ENCODE results near the gene KIAA1614.

Gene KIAA1614

DNA sequence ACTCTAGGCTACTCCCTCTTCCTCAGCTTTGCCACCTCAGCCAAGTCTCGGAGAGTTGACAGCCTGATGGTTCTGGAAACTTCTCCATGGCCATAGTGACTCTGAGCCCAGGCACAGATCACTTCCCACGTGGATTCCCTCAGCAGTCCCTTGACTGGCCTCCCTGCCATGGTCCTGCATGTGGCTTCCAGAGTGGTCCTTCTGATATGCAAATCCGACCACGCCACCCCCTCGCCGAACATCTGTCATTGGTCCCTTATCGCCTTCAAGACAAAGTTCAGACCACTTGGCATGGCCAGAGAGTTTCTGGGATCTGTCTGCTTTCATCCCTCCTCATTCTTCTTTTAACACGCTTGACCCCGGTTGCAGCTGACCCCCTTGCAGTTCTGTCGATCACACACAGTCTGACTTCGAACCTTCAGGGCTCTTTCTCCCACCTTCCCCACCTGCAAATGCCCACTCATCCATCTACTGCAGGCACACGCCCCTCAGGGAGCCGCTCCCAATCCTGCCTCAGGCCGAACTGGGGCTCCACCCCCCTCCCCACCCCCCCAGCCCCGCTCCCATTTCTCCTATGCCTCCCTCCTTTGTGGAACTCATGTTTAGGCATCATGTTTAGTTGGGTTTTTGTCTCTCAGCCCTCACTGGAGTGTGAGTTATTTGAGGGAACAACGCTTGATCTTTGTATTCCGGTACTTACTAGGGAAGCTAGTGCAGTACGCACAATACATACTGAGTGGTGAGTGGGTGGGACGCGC is 29.0 kb downstream of the KIAA1614 start:
- no peak overlapping the region for H3K4me3 ChIP-seq (ENCODE audit: low read depth in 1 of 2, low read length in 2 of 2)
- H3K27me3 ChIP-seq (ENCODE audit: control insufficient read depth in 1 of 2, insufficient read depth in 2 of 2, low read length in 2 of 2) = no peaks in the 10 kb centered on the region
- H3K36me3 ChIP-seq (ENCODE audit: control insufficient read depth in 1 of 2, insufficient read depth in 2 of 2, low read length in 2 of 2) = peaks cover 3 to 4% of the 10 kb centered on the region in 2 donors
- no peaks in the 10 kb centered on the region for H3K4me1 ChIP-seq (ENCODE audit: control insufficient read depth in 1 of 2, insufficient read depth in 2 of 2, low read length in 2 of 2)
- H3K9me3 ChIP-seq (ENCODE audit: control insufficient read depth in 1 of 2, low read length in 2 of 2) = no peaks in the 10 kb centered on the region
- H3K9ac ChIP-seq (ENCODE audit: low read depth in 1 of 2, low read length in 2 of 2) = no peak overlapping the region
- H3K27ac ChIP-seq (ENCODE audit: low read depth, low read length) = no peak overlapping the region

DNA sequence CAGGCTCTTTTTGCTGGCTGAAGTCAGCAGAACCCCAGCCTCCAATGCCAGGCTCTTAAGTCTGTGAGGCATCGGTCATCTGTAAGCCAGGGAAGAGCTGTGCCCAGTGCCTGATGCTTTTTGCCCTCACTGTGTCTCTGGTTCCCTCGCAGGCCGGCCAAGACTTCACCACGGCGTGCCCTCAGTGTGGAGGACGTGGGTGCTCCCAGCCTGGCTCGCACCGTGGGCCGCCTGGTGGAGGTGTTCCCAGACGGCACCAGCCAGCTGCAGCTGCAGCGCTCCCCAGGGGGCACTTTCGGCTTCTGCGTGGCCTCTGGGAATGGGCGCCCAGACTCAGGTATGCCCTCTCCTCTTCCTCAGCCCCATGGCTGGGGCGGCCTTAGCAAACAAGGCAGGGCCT is 32.5 kb downstream of the KIAA1614 start:
- Histone ChIP-seq H3K9me3 (ENCODE audit: control insufficient read depth in 1 of 2, low read length in 2 of 2) (no peaks in the 10 kb centered on the region), H3K4me3 (ENCODE audit: low read depth in 1 of 2, low read length in 2 of 2) (no peak overlapping the region), H3K9ac (ENCODE audit: low read depth in 1 of 2, low read length in 2 of 2) (no peak overlapping the region), H3K36me3 (ENCODE audit: control insufficient read depth in 1 of 2, insufficient read depth in 2 of 2, low read length in 2 of 2) (peaks cover 3 to 8% of the 10 kb centered on the region in 2 donors), H3K4me1 (ENCODE audit: control insufficient read depth in 1 of 2, insufficient read depth in 2 of 2, low read length in 2 of 2) (no peaks in the 10 kb centered on the region), H3K27me3 (ENCODE audit: control insufficient read depth in 1 of 2, insufficient read depth in 2 of 2, low read length in 2 of 2) (no peaks in the 10 kb centered on the region), H3K27ac (ENCODE audit: low read depth, low read length) (no peak overlapping the region)

DNA sequence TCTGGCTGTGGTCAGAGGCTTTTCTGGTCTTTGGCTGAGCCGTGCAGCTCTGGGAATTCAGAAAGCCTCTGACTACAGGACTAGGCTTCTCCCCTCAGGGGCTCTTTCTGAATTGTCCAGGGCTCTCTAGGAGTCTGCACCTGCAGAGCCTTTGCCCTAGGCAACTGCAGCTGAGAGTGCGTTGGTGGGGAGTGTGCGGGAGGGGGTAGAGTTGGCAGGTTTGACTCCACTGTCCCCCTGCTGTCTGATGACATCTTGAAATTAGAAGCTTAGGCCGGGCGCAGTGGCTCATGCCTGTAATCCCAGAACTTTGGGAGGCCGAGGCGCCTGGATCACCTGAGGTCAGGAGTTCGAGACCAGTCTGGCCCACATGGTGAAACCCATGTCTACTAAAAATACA is 32.9 kb downstream of the KIAA1614 start:
- H3K4me3 ChIP-seq (ENCODE audit: low read depth in 1 of 2, low read length in 2 of 2) = no peak overlapping the region
- H3K36me3 ChIP-seq (ENCODE audit: control insufficient read depth in 1 of 2, insufficient read depth in 2 of 2, low read length in 2 of 2) = peaks cover 3 to 12% of the 10 kb centered on the region in 2 donors
- no peak overlapping the region for H3K9ac ChIP-seq (ENCODE audit: low read depth in 1 of 2, low read length in 2 of 2)

DNA sequence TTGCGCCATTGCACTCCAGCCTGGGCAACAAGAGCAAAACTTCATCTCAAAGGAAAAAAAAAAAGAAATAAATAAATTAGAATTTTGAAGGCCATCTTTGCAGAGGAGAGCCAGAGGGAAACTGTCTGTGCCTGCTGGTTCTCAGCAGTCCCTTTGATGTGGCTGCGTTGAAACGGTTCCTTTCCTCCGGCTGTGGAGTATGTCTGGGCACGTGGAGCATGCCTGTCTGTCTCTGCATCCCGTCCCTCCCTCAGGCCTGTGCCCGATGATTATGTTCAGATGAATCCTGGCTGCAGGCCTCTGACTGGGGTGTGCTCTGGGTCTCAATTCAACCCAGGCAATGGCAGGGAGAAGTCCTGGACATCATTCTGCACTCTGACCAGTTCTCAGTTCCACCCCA is 33.4 kb downstream of the KIAA1614 start:
- Histone ChIP-seq H3K4me3 (ENCODE audit: low read depth in 1 of 2, low read length in 2 of 2) (no peak overlapping the region), H3K27me3 (ENCODE audit: control insufficient read depth in 1 of 2, insufficient read depth in 2 of 2, low read length in 2 of 2) (no peaks in the 10 kb centered on the region), H3K9ac (ENCODE audit: low read depth in 1 of 2, low read length in 2 of 2) (no peak overlapping the region), H3K36me3 (ENCODE audit: control insufficient read depth in 1 of 2, insufficient read depth in 2 of 2, low read length in 2 of 2) (peaks cover 3 to 12% of the 10 kb centered on the region in 2 donors), H3K27ac (ENCODE audit: low read depth, low read length) (no peak overlapping the region), H3K9me3 (ENCODE audit: control insufficient read depth in 1 of 2, low read length in 2 of 2) (no peaks in the 10 kb centered on the region), H3K4me1 (ENCODE audit: control insufficient read depth in 1 of 2, insufficient read depth in 2 of 2, low read length in 2 of 2) (no peaks in the 10 kb centered on the region)

More for the DNA sequence above, 32.9 kb downstream of the KIAA1614 start:
- Histone ChIP-seq H3K4me1 (ENCODE audit: control insufficient read depth in 1 of 2, insufficient read depth in 2 of 2, low read length in 2 of 2) (no peaks in the 10 kb centered on the region), H3K27ac (ENCODE audit: low read depth, low read length) (no peak overlapping the region), H3K27me3 (ENCODE audit: control insufficient read depth in 1 of 2, insufficient read depth in 2 of 2, low read length in 2 of 2) (no peaks in the 10 kb centered on the region), H3K9me3 (ENCODE audit: control insufficient read depth in 1 of 2, low read length in 2 of 2) (no peaks in the 10 kb centered on the region)

DNA sequence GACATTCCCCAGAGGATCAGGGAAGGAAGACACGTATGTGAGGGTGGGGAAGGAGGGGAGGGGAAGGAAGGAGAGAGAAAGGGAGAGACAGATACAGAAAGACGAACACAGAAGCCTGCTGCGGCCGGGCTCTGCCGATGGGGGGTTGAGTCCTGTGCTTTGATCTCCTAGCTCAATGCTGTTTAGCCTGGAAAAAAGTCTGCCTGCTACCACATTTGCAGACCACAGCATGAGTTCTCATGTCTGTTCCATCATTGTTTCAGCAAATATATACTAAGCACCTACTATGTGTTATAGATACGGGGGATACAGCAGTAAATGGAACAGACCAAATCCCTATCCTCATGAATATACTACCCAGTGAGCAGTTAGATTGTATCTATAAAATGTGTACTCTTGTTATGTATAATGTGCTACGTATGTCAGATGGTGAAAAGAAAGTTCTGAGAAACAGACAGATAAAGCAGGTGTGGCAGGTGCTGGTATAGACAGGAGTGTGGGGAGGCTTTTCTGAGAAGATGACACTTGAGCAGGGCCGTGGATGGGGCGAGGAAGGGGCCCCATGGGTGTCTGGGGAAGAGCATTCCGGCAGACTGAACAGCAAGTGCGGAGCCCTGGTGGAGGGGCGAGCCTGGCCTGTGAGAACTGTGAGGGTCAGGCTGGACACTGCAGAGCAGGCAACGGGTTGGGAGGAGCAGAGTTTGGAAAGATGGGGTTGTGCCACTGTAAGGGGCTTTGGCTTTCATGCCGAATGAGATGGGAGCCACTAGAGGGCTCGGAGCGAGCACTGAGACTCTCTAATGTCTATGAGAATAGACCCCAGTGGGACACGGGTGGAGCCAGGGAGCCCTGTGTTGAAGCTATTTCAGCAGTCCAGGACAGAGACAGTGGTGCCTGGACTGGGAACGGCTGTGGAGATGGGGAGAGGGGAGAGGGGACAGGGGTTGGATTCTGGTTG is 34.1 kb downstream of the KIAA1614 start:
- Histone ChIP-seq H3K27me3 (ENCODE audit: control insufficient read depth in 1 of 2, insufficient read depth in 2 of 2, low read length in 2 of 2) (no peaks in the 10 kb centered on the region), H3K36me3 (ENCODE audit: control insufficient read depth in 1 of 2, insufficient read depth in 2 of 2, low read length in 2 of 2) (peaks cover 3 to 12% of the 10 kb centered on the region in 2 donors), H3K4me1 (ENCODE audit: control insufficient read depth in 1 of 2, insufficient read depth in 2 of 2, low read length in 2 of 2) (no peaks in the 10 kb centered on the region), H3K27ac (ENCODE audit: low read depth, low read length) (no peak overlapping the region), H3K9me3 (ENCODE audit: control insufficient read depth in 1 of 2, low read length in 2 of 2) (no peaks in the 10 kb centered on the region), H3K4me3 (ENCODE audit: low read depth in 1 of 2, low read length in 2 of 2) (no peak overlapping the region), H3K9ac (ENCODE audit: low read depth in 1 of 2, low read length in 2 of 2) (no peak overlapping the region)

DNA sequence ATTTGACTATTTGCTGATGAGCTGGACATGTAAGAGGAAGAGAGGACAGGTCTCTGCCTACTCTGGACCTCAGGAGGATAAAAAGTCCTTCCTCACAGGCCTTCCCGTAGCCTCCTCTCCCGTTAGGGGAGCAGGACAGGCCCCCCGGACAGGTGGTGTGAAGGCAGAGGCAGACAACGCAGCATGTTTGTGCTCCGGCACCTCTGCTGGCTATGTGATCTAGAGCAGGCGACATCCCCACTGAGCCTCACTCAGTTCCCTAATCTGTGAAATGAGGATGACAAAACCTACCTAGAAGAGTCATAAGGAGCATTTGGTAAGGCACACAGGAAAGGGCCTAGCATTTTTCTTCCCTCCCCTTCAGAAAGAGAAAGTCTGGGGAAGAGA is 34.8 kb downstream of the KIAA1614 start:
- Histone ChIP-seq H3K27ac (ENCODE audit: low read depth, low read length) (no peak overlapping the region), H3K4me1 (ENCODE audit: control insufficient read depth in 1 of 2, insufficient read depth in 2 of 2, low read length in 2 of 2) (no peaks in the 10 kb centered on the region), H3K27me3 (ENCODE audit: control insufficient read depth in 1 of 2, insufficient read depth in 2 of 2, low read length in 2 of 2) (no peaks in the 10 kb centered on the region), H3K4me3 (ENCODE audit: low read depth in 1 of 2, low read length in 2 of 2) (no peak overlapping the region), H3K9ac (ENCODE audit: low read depth in 1 of 2, low read length in 2 of 2) (no peak overlapping the region), H3K36me3 (ENCODE audit: control insufficient read depth in 1 of 2, insufficient read depth in 2 of 2, low read length in 2 of 2) (peaks cover 3 to 12% of the 10 kb centered on the region in 2 donors), H3K9me3 (ENCODE audit: control insufficient read depth in 1 of 2, low read length in 2 of 2) (no peaks in the 10 kb centered on the region)

DNA sequence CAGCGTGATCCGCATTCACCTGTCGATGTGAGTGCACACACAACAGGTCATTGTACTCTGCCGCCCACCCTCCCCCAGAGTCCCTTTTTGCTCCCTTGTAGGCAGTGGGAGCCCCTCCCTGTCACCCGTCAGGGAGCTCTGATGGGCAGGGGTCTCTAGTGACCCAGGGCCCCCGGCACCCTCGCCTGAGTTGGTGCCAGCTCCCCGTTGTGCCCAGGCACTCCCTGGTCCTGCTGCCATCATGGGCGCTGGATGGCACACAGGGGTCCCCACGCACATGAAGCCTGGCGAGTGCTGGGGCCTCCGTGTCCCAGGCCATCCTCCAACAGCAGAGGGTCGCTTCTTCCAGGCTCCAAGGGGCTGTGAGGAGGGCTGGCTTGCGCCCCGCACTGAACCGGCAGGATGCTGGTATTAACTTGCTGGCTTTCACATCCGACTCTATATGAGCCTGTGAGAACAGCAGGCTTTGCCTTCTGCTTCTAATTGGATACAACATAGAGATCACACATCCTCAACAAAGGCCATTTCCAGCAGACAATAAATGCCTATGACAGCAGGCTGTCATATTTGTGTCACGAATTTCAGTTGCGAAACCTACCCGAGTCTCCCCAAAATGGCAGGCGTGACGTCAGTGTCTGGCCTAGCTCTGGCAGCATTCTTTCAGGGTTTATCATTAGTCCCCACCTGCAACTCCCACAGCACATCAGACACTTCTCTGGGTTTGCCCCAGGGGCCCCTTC is 35.4 kb downstream of the KIAA1614 start:
- Histone ChIP-seq H3K9me3 (ENCODE audit: control insufficient read depth in 1 of 2, low read length in 2 of 2) (no peaks in the 10 kb centered on the region), H3K27me3 (ENCODE audit: control insufficient read depth in 1 of 2, insufficient read depth in 2 of 2, low read length in 2 of 2) (no peaks in the 10 kb centered on the region), H3K9ac (ENCODE audit: low read depth in 1 of 2, low read length in 2 of 2) (no peak overlapping the region), H3K36me3 (ENCODE audit: control insufficient read depth in 1 of 2, insufficient read depth in 2 of 2, low read length in 2 of 2) (peaks cover 3 to 12% of the 10 kb centered on the region in 2 donors), H3K27ac (ENCODE audit: low read depth, low read length) (no peak overlapping the region), H3K4me3 (ENCODE audit: low read depth in 1 of 2, low read length in 2 of 2) (no peak overlapping the region), H3K4me1 (ENCODE audit: control insufficient read depth in 1 of 2, insufficient read depth in 2 of 2, low read length in 2 of 2) (peaks cover 0 to 1% of the 10 kb centered on the region in 2 donors)

DNA sequence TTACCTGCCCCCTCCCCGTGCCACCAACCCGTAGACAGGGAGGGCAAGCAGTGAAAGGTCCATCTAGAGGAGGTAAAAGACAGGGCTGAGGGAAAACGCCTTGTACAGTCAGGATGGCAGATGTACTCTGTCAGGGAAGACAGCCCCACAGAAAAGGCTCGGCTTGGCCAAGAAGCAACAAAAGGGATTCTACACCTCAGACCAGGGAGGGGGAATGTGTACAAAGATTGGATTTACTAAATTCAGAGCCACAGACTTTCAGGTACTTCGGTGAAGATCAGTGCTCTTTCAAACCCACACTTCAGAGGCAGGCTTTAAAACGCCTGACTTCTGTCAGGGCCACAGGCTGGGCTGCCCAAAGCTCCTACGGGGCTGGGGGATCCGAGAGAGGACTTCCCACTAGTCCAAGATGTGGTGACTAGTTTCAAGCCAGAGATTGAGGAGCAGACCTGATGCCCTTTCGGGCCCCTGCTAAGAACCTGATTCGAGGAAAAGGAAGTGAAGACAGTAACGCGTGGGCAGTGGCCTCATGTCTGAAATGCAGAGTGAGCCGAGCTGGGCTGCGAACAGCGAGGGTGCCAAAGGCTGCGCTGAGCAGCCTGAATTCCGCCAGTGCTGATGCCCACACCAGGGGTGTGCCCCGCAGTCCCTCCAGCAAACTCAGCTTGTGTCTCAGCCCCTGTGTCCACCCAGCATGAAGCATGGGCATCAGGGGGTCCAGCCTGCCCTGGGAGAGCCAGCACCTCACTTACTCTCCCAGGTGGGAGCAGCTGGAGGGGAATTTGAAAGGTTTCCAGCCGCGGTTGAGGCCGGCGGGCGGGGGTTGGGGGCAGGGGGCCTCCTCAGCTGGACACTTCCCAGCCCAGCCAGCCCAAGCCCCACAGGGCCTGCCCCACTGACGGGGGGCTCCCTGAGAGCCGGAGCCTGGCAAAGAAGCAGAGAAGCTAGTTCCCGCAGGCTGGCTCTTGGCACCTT is 36.2 kb downstream of the KIAA1614 start:
- H3K4me3 ChIP-seq (ENCODE audit: low read depth in 1 of 2, low read length in 2 of 2) = no peak overlapping the region
- H3K9ac ChIP-seq (ENCODE audit: low read depth in 1 of 2, low read length in 2 of 2) = no peak overlapping the region
- no peaks in the 10 kb centered on the region for H3K9me3 ChIP-seq (ENCODE audit: control insufficient read depth in 1 of 2, low read length in 2 of 2)
- H3K27me3 ChIP-seq (ENCODE audit: control insufficient read depth in 1 of 2, insufficient read depth in 2 of 2, low read length in 2 of 2) = no peaks in the 10 kb centered on the region
- no peak overlapping the region for H3K27ac ChIP-seq (ENCODE audit: low read depth, low read length)
- H3K36me3 ChIP-seq (ENCODE audit: control insufficient read depth in 1 of 2, insufficient read depth in 2 of 2, low read length in 2 of 2) = peaks cover 3 to 12% of the 10 kb centered on the region in 2 donors
- peaks cover 6 to 7% of the 10 kb centered on the region in 2 donors for H3K4me1 ChIP-seq (ENCODE audit: control insufficient read depth in 1 of 2, insufficient read depth in 2 of 2, low read length in 2 of 2)

- no peak overlapping the region for H3K9ac ChIP-seq (ENCODE audit: low read depth in 1 of 2, low read length in 2 of 2)
- H3K27ac ChIP-seq (ENCODE audit: low read depth, low read length) = no peak overlapping the region
- H3K4me3 ChIP-seq (ENCODE audit: low read depth in 1 of 2, low read length in 2 of 2) = no peak overlapping the region
Observed at GRCh38 chr1:180949616-180950000, 36.9 kb downstream of the KIAA1614 start.

More at GRCh38 chr1:180949616-180950000, 36.9 kb downstream of the KIAA1614 start:
- Histone ChIP-seq H3K9me3 (ENCODE audit: control insufficient read depth in 1 of 2, low read length in 2 of 2) (no peaks in the 10 kb centered on the region), H3K27me3 (ENCODE audit: control insufficient read depth in 1 of 2, insufficient read depth in 2 of 2, low read length in 2 of 2) (no peaks in the 10 kb centered on the region), H3K36me3 (ENCODE audit: control insufficient read depth in 1 of 2, insufficient read depth in 2 of 2, low read length in 2 of 2) (peaks cover under 1 to 8% of the 10 kb centered on the region in 2 donors), H3K4me1 (ENCODE audit: control insufficient read depth in 1 of 2, insufficient read depth in 2 of 2, low read length in 2 of 2) (peaks cover 8 to 9% of the 10 kb centered on the region in 2 donors)

All from duodenal mucosa (tissue), 2 donors.